Measurements from ENCODE around the gene MST1. TPM values are rescaled to one million over a fixed set of nuclear protein-coding genes. Genes with fewer than 3 reads are reported as not detected.
A peak's percentile ranks its signal among the peaks of the same experiment; 100 is the strongest.

MST1 gene
- total and polyA plus RNA-seq, 9 of the 15 experiments (the other 6 are each of a cell fraction or from before 2014, with no cell fraction given): 0.08 to 1.8 (median 0.40) TPM

DNA sequence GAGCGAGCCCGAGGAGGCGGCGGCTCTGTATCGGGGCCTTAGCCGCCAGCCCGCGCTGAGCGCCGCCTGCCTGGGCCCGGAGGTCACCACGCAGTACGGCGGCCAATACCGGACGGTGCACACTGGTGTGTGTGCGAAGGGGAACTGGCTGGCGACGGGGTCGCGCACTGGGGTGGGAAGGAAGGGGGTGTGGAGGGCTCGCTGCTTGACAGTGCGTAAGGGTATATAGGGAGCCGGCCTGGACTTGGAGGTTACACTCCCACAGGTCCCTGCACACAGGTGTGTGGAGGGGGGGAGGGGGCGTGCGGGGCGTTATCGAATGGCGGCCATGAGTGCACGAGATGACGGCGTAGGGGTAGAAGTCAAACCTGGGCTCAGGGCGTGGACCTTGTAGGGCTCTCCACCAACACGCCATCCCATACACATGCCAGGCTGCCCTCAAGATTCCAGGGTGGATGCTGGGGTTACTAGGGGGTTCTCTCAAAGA lies 14.7 kb downstream of the MST1 start:
- Histone ChIP-seq H2AFZ (ENCODE audit: low read depth, low read length) (peak overlapping the region; percentile 81), H4K20me1 (replicated peaks; ENCODE audit: control insufficient read depth, insufficient read depth, low read length) (no peaks in the 10 kb centered on the region; the same call in 1 of the 2 replicates), H3K9ac (ENCODE audit: insufficient read depth in 1 of 2, low read depth in 2 of 2, low read length in 2 of 2) (peak overlapping the region; percentile 95 to 98), H3K4me2 (ENCODE audit: insufficient read depth, low read length) (peak overlapping the region; percentile 95), H3K27me3 (ENCODE audit: control insufficient read depth in 2 of 2, insufficient read depth in 2 of 2, low read length in 2 of 2) (no peaks in the 10 kb centered on the region), H3K27ac (ENCODE audit: extremely low read depth, low read depth, low read length) (peak overlapping the region; percentile 94), H3K79me2 (ENCODE audit: control insufficient read depth, insufficient read depth, low read length) (peaks cover 29% of the 10 kb centered on the region), H3K9me3 (replicated peaks; ENCODE audit: control insufficient read depth, insufficient read depth, low read depth, low read length) (no peaks in the 10 kb centered on the region), H3K4me3 (peak overlapping the region; percentile 81), H3K36me3 (ENCODE audit: control insufficient read depth, insufficient read depth, low read length) (peaks cover 46% of the 10 kb centered on the region; the same call in 2 of the 3 replicates), H3K4me1 (replicated peaks in 1 of 2; ENCODE audit: control insufficient read depth in 2 of 2, insufficient read depth in 2 of 2, low read length in 2 of 2) (peaks cover 17 to 38% of the 10 kb centered on the region in 2 experiments; a peak in 4 of 5 replicates), H3K9me1 (ENCODE audit: control insufficient read depth, insufficient read depth, low read length) (peaks cover 2% of the 10 kb centered on the region)
- ATAC-seq (peak; percentile 71), DNase-seq (ENCODE audit: extremely low read depth in 1 of 4, low spot score in 3 of 4) (peak in 2 of 4 experiments; percentile 16 to 44), FAIRE-seq (no peak)
- CTCF ChIA-PET (ENCODE audit: low intra/inter-chr PET ratio): no interaction called here
- BruUV-seq (replicated peaks): no TSS peak
- in situ Hi-C loops (cut with MboI) (loop anchor here (5.0 kb wide), 1 partner anchor 132 kb away; no protein-coding TSS in a partner anchor), intact Hi-C loops (cut with micrococcal nuclease) (loop anchor here (5.0 kb wide), 1 partner anchor 107 kb away; no protein-coding TSS in a partner anchor)
- WGBS (ENCODE audit: insufficient coverage, low coverage, missing lambda C conversion rate): 0% methylated on average over 22 of the region's 34 CpGs
- POLR2A ChIA-PET: no interaction called here
- TF ChIP-seq, protein P1, sequence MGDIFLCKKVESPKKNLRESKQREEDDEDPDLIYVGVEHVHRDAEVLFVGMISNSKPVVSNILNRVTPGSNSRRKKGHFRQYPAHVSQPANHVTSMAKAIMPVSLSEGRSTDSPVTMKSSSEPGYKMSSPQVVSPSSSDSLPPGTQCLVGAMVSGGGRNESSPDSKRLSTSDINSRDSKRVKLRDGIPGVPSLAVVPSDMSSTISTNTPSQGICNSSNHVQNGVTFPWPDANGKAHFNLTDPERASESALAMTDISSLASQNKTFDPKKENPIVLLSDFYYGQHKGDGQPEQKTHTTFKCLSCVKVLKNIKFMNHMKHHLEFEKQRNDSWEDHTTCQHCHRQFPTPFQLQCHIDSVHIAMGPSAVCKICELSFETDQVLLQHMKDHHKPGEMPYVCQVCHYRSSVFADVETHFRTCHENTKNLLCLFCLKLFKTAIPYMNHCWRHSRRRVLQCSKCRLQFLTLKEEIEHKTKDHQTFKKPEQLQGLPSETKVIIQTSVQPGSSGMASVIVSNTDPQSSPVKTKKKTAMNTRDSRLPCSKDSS (IDR thresholded peaks at IDR 0.05; ENCODE audit: low read depth, partially characterized antibody): no peak
- TF ChIP-seq, protein P2, sequence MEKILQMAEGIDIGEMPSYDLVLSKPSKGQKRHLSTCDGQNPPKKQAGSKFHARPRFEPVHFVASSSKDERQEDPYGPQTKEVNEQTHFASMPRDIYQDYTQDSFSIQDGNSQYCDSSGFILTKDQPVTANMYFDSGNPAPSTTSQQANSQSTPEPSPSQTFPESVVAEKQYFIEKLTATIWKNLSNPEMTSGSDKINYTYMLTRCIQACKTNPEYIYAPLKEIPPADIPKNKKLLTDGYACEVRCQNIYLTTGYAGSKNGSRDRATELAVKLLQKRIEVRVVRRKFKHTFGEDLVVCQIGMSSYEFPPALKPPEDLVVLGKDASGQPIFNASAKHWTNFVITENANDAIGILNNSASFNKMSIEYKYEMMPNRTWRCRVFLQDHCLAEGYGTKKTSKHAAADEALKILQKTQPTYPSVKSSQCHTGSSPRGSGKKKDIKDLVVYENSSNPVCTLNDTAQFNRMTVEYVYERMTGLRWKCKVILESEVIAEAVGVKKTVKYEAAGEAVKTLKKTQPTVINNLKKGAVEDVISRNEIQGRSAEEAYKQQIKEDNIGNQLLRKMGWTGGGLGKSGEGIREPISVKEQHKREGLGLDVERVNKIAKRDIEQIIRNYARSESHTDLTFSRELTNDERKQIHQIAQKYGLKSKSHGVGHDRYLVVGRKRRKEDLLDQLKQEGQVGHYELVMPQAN (IDR thresholded peaks at IDR 0.05; ENCODE audit: borderline replicate concordance): peak; percentile 78
- no peak for TF ChIP-seq FOXM1 (IDR thresholded peaks at IDR 0.05; ENCODE audit: low read depth)
- peak; percentile 42; the same call in 1 of the 2 replicates for TF ChIP-seq FOXM1 (CRISPR knock-in tag; IDR thresholded peaks at IDR 0.05; ENCODE audit: low read depth)
- peak; percentile 3; the same call in 1 of the 2 replicates for TF ChIP-seq SPI1 (IDR thresholded peaks at IDR 0.05; ENCODE audit: borderline replicate concordance, low read depth, low read length)
- TF ChIP-seq PHF20 (IDR thresholded peaks at IDR 0.05; ENCODE audit: partially characterized antibody): peak; percentile 64
- peak; percentile 92 for TF ChIP-seq FOXP1 (CRISPR knock-in tag; IDR thresholded peaks at IDR 0.05)
- TF ChIP-seq HDAC1 (IDR thresholded peaks at IDR 0.05): peak in 1 of 2 experiments; percentile 89; a peak in 2 of 4 replicates
- TF ChIP-seq ZNF408 (CRISPR knock-in tag; IDR thresholded peaks at IDR 0.05; ENCODE audit: low read depth): no peak
- no peak for TF ChIP-seq JUN (IDR thresholded peaks at IDR 0.05; ENCODE audit: borderline replicate concordance, low read depth, low read length)
- peak; percentile 78; the same call in 1 of the 2 replicates for TF ChIP-seq JUN (CRISPR knock-in tag; IDR thresholded peaks at IDR 0.05; ENCODE audit: borderline replicate concordance)
- TF ChIP-seq, protein P3, sequence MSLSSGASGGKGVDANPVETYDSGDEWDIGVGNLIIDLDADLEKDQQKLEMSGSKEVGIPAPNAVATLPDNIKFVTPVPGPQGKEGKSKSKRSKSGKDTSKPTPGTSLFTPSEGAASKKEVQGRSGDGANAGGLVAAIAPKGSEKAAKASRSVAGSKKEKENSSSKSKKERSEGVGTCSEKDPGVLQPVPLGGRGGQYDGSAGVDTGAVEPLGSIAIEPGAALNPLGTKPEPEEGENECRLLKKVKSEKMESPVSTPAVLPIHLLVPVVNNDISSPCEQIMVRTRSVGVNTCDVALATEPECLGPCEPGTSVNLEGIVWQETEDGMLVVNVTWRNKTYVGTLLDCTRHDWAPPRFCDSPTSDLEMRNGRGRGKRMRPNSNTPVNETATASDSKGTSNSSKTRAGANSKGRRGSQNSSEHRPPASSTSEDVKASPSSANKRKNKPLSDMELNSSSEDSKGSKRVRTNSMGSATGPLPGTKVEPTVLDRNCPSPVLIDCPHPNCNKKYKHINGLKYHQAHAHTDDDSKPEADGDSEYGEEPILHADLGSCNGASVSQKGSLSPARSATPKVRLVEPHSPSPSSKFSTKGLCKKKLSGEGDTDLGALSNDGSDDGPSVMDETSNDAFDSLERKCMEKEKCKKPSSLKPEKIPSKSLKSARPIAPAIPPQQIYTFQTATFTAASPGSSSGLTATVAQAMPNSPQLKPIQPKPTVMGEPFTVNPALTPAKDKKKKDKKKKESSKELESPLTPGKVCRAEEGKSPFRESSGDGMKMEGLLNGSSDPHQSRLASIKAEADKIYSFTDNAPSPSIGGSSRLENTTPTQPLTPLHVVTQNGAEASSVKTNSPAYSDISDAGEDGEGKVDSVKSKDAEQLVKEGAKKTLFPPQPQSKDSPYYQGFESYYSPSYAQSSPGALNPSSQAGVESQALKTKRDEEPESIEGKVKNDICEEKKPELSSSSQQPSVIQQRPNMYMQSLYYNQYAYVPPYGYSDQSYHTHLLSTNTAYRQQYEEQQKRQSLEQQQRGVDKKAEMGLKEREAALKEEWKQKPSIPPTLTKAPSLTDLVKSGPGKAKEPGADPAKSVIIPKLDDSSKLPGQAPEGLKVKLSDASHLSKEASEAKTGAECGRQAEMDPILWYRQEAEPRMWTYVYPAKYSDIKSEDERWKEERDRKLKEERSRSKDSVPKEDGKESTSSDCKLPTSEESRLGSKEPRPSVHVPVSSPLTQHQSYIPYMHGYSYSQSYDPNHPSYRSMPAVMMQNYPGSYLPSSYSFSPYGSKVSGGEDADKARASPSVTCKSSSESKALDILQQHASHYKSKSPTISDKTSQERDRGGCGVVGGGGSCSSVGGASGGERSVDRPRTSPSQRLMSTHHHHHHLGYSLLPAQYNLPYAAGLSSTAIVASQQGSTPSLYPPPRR (CRISPR knock-in tag; IDR thresholded peaks at IDR 0.05; ENCODE audit: borderline replicate concordance): no peak
- no peak for TF ChIP-seq CC2D1A (IDR thresholded peaks at IDR 0.05)
- TF ChIP-seq CBFB (CRISPR knock-in tag; IDR thresholded peaks at IDR 0.05): no peak
